ENCODE data around the gene ITPK1. TPM values are rescaled to one million over a fixed set of nuclear protein-coding genes. Genes with fewer than 3 reads are reported as not detected.

Gene ITPK1
- total RNA-seq, 1 donor from 2014 or later = 43.0 TPM

DNA sequence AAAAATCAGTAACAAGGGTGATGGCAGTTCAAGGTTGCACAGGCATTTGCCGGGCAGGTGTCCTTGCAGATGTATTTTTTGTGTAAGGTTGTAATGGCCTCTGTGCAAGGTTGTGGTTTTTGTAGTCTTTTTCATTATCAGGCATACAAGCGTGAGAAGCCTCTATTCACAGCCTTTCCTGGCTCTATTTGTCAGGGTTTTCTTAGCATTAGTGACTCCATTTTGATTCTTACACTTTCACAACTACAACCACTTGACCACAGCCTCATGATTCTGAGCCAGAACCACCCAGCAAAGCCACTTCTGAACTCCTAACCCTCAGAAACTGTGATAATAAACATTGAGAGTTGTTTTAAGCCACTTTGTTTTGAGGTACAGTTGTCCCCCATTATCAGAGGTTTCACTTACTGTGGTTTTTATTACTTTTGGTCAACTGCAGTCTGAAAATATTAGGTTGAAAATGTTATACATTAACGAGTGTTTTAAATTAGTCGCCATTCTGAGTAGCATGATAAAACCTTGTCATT lies 220.3 kb downstream of the ITPK1 start:
- no peak overlapping the region for H3K27ac Mint-ChIP-seq
- peaks cover 2% of the 10 kb centered on the region for H3K4me1 Mint-ChIP-seq
- H3K27me3 Mint-ChIP-seq = peaks cover 35% of the 10 kb centered on the region
- no peak overlapping the region for H3K4me3 Mint-ChIP-seq
- H3K9me3 Mint-ChIP-seq = peaks cover 2% of the 10 kb centered on the region
- TF ChIP-seq, protein P1, sequence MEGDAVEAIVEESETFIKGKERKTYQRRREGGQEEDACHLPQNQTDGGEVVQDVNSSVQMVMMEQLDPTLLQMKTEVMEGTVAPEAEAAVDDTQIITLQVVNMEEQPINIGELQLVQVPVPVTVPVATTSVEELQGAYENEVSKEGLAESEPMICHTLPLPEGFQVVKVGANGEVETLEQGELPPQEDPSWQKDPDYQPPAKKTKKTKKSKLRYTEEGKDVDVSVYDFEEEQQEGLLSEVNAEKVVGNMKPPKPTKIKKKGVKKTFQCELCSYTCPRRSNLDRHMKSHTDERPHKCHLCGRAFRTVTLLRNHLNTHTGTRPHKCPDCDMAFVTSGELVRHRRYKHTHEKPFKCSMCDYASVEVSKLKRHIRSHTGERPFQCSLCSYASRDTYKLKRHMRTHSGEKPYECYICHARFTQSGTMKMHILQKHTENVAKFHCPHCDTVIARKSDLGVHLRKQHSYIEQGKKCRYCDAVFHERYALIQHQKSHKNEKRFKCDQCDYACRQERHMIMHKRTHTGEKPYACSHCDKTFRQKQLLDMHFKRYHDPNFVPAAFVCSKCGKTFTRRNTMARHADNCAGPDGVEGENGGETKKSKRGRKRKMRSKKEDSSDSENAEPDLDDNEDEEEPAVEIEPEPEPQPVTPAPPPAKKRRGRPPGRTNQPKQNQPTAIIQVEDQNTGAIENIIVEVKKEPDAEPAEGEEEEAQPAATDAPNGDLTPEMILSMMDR (IDR thresholded peaks at IDR 0.05) = no peak
- H3K36me3 Mint-ChIP-seq (ENCODE audit: low read depth) = no peaks in the 10 kb centered on the region
- CTCF ChIA-PET = no interaction called here
- intact Hi-C loops (cut with micrococcal nuclease) = no loop called here
- ATAC-seq (ENCODE audit: low read depth) = no peak
- DNase-seq = no peak
- POLR2A ChIA-PET = no interaction called here

DNA sequence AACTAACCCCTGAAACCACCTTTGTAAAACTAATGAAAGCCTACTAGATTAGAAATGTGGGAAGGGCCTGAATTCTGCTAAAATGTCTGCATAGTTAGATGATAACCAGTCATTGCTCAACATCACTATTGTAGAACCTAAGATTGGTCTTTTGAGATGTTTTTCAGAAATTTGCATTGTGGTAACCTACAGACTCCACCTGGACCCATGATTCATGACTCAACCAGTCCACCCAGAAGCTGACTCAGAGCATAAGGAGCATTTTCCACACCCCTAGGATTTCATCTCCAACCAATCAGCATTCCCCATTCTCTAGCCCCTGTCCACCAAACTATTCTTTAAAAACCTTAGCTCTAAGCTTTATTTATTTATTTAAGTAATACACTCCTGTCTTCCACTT lies 223.1 kb downstream of the ITPK1 start:
- CTCF ChIA-PET = no interaction called here
- ATAC-seq (ENCODE audit: low read depth) = no peak
- peaks cover 27% of the 10 kb centered on the region for H3K27me3 Mint-ChIP-seq

DNA sequence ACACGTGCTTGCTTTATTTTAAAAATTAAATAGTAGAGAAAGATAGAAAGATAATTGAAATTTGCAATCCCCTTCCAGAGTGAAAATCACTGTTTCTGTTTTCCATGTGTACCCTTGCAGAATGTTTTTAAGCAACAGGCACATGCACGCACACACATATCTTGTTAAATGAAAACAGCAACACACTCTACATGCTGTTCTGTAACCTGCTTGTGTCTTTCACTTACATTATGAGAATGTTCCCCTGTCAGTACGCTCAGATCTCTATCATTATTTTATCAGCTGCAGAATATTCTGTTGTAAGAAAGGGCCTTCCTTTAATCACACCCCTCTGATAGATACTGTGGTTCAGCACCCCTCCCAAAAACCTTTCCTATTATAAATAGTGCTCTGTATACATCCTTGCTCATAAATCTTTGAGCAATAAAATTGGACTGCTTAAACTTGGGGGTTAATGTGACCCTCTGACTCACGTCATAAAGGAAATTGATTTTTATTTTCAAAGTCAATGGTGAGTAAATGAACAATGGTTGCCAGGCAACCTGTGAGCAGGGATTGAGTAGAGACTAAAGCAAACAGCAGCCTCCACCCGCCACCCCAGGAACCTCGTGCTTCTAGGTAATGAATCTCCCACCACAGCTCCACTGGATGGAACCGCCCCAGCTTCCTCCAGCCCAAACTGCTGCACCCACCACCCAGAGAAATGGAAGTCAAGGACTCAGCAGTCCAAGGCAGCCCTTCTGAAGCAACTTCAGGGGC lies 224.7 kb downstream of the ITPK1 start:
- Mint-ChIP-seq H3K27me3 (peaks cover 22% of the 10 kb centered on the region), H3K4me1 (no peaks in the 10 kb centered on the region), H3K4me3 (no peak overlapping the region), H3K27ac (no peak overlapping the region), H3K9me3 (peaks cover 5% of the 10 kb centered on the region), H3K36me3 (ENCODE audit: low read depth) (no peaks in the 10 kb centered on the region)
- ATAC-seq (ENCODE audit: low read depth) (no peak), DNase-seq (no peak)
- ChIA-PET CTCF (no interaction called here), POLR2A (no interaction called here)
- TF ChIP-seq, protein P1 (IDR thresholded peaks at IDR 0.05) = no peak
- intact Hi-C loops (cut with micrococcal nuclease) = no loop called here

More for the DNA sequence above, 223.1 kb downstream of the ITPK1 start:
- no peak overlapping the region for H3K4me3 Mint-ChIP-seq
- H3K36me3 Mint-ChIP-seq (ENCODE audit: low read depth) = no peaks in the 10 kb centered on the region
- TF ChIP-seq, protein P1 (IDR thresholded peaks at IDR 0.05) = no peak
- no peak overlapping the region for H3K27ac Mint-ChIP-seq
- peaks cover 5% of the 10 kb centered on the region for H3K9me3 Mint-ChIP-seq
- DNase-seq = no peak
- intact Hi-C loops (cut with micrococcal nuclease) = no loop called here
- H3K4me1 Mint-ChIP-seq = no peaks in the 10 kb centered on the region
- POLR2A ChIA-PET = no interaction called here

DNA sequence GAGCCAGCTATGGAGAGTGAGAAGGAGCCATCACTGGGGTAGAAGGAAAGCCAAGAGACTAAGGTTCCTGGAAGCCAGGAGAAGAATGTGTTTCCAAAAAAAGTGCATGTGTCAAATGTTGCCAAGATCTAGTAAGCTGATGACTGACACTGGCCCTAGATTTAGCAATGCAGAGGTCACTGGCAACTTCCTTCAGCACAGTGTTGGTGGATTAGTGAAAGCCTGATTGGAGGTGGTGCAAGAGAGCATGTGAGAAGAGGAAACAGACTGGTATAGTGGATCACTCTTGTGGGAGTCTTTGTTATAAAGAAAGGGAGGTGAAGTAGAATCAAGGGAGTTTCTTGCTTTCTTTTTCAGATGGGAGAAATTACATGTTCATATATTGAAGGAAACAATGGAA lies 226.8 kb downstream of the ITPK1 start:
- no peaks in the 10 kb centered on the region for H3K36me3 Mint-ChIP-seq (ENCODE audit: low read depth)
- intact Hi-C loops (cut with micrococcal nuclease) = no loop called here
- H3K4me1 Mint-ChIP-seq = no peaks in the 10 kb centered on the region
- ChIA-PET POLR2A (no interaction called here), CTCF (no interaction called here)
- TF ChIP-seq, protein P1 (IDR thresholded peaks at IDR 0.05) = no peak
- H3K27ac Mint-ChIP-seq = no peak overlapping the region
- peaks cover 5% of the 10 kb centered on the region for H3K9me3 Mint-ChIP-seq
- ATAC-seq (ENCODE audit: low read depth) (no peak), DNase-seq (no peak)
- H3K4me3 Mint-ChIP-seq = no peak overlapping the region
- peaks cover 19% of the 10 kb centered on the region for H3K27me3 Mint-ChIP-seq

DNA sequence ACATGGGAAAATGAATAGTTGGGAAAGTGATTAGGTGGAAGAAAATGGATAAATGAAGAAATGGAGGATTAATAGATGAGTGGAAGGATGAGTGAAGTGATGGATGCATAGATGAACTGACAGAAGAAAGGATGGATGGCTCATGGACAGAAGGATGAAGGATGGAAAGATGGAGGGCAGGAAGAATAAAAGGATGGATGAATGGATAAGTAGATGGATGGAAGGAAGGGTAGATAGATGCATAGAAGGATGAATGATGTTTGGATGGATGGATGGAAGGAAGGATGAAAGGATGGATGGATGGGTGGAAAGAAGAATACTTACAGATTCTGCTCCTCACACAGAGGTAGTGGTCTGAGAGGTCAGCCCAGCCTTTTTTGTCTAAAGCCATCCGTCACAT lies 228.6 kb downstream of the ITPK1 start:
- Mint-ChIP-seq H3K4me3 (no peak overlapping the region), H3K4me1 (no peaks in the 10 kb centered on the region), H3K27me3 (peaks cover 15% of the 10 kb centered on the region), H3K9me3 (peaks cover 3% of the 10 kb centered on the region), H3K27ac (no peak overlapping the region), H3K36me3 (ENCODE audit: low read depth) (no peaks in the 10 kb centered on the region)
- DNase-seq = no peak
- no peak for ATAC-seq (ENCODE audit: low read depth)
- TF ChIP-seq, protein P1 (IDR thresholded peaks at IDR 0.05) = no peak
- CTCF ChIA-PET = no interaction called here
- intact Hi-C loops (cut with micrococcal nuclease) = no loop called here
- POLR2A ChIA-PET = no interaction called here

Other genes starting within 250 kb of the ITPK1 start
- gene CHGA, start 192.8 kb downstream of the ITPK1 start, total RNA-seq = not detected in 2 replicates
- 21.3 and 24.4 TPM in 2 replicates for gene MOAP1, start 69.0 kb upstream of the ITPK1 start, total RNA-seq
- gene LYSET, start 69.4 kb upstream of the ITPK1 start, total RNA-seq = 17.6 and 19.3 TPM in 2 replicates
- gene GON7, start 91.1 kb upstream of the ITPK1 start, total RNA-seq = 11.3 and 11.4 TPM in 2 replicates
- gene UBR7, start 91.3 kb upstream of the ITPK1 start, total RNA-seq = 19.3 and 19.5 TPM in 2 replicates
- gene BTBD7, start 217.1 kb upstream of the ITPK1 start, total RNA-seq = 34.4 and 41.2 TPM in 2 replicates
- not detected in 2 replicates for gene COX8C, start 231.3 kb upstream of the ITPK1 start, total RNA-seq

All from activated B cell treated with CpG ODN at 0.5 μM for 24 hours (primary cell).